HG03097 (cell line): ENCODE data around the gene CSTA.

Source experiments
- ATAC-seq: cut with Tn5 transposase; IDR thresholded peaks from one replicate; pipeline ENCODE4 v1.9.1; 2021; ENCODE audit not compliant: unreplicated experiment, low FRiP score

CSTA gene

DNA sequence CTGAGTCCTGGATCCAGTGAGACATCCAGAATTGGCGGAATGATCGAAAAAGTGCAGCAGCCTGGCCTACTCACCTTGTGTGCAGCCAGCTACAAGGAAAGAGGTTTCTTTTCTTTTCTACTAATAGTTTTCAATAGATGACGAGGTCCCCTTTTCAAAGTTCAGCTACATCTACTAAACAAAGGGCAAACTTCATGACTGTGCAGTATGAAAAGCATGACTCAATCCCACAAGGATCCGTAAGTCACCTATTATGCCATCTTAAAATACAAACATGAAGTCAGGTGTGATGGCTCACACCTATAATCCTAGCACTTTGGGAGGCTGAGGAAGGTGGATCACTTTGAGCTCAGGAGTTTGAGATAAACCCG lies 41.3 kb downstream of the CSTA start:
- no peak for ATAC-seq

GRCh38 chr3:122374034-122374433 lies 49.0 kb downstream of the CSTA start:
- no peak for ATAC-seq

DNA sequence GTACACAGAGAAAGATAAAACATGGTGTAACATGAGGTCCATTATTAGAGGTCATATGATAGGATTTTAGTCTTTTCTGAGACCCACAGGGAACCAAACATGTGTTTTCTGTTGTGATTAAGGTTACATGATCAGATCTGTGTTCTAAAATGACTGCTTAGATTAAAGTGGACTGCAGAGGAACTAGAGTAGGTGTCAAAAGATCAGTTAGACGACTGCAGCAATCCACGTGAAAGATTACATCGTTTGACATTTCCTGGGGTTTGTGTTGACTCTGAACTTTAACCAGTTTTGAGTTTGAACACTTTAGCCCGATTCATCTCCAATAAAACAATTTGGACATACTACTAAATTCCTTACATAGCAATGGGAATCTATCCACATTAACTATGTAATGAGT lies 52.9 kb downstream of the CSTA start:
- no peak for ATAC-seq

- peak; percentile 30 for ATAC-seq
These were observed 58.0 kb downstream of the CSTA start, which contains the start of gene MIX23 for GRCh38 chr3:122382888-122383666. Gene MIX23 (minus strand): TSS chr3:122383231. CDS start chr3:122383224, 7 bp downstream.

DNA sequence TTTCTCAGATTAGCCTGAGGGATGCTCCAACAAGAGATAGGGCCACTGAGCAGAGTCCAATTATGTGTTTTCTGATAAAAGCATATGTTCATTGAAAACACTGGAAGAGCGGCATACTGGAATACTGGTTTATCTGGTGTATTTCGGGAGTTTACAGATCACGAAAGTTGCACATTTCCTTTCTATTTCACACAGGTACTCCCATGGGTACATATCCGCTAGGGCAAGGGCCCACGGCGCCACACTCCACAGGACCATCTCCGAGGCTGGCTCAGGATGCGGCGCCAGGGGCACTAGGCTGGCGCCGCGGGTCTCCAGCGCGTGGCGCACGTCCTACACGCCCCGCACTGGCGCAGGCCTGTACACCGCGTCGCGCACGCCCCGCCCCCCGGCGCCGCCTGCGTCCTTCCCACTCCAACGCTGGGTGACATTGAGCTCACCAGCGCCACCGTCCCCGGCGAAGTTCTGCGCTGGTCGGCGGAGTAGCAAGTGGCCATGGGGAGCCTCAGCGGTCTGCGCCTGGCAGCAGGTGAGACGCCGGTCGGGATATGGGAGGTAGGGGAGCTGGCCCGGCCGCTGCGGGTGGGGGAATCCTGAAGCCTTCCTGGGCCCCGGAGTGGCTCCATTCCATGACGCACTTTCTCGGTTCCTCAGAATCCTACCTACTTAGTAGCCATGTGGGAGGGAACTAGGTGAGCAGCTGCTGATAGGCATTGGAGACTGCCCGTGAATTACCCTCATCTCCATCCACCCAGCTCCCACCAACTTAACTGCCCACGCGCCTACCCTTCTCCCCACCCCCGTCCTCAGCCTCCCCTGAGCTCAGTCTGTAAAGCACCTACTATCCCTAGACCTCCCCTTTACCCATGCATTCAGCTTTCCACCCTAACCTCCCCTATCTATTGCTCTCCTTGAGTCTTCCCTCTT lies 59.0 kb downstream of the CSTA start, which contains the start of gene FAM162A:
FAM162A (plus strand) TSS at position 412 of the 927 bp plus-strand sequence; CDS start at position 496, 84 bp downstream.
- peak; percentile 84 for ATAC-seq

- ATAC-seq: no peak
These were observed 62.7 kb downstream of the CSTA start for GRCh38 chr3:122387709-122388108.

DNA sequence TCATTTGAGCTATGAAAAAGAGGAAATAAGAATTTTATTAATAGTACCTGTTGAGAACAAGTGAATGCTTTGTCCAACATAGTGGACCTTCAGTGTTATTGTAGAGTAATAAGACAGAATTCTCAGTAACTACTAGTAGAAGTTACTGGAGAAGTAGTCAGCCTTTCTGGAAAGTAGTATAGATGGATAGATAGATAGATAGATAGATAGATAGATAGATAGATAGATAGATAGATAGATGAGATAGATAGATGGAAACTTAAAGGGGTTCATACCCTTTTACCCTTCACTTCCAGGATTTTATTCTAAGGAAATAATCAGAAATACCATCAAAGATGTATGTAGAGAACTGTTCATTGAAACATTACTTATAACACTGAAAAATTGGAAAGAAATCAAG lies 64.1 kb downstream of the CSTA start:
- ATAC-seq: no peak

GRCh38 chr3:122389892-122390291 lies 64.8 kb downstream of the CSTA start:
- ATAC-seq: no peak

- ATAC-seq: no peak
These were observed 65.6 kb downstream of the CSTA start for GRCh38 chr3:122390665-122391064.
